GM10266 (cell line): ENCODE data around the gene MME.

Experiments
- DNase-seq: peaks from one replicate; pipeline ENCODE4 v3.0.0; 2012; ENCODE audit errors: extremely low spot score
- CTCF ChIP-seq: IDR thresholded peaks from 2 replicates; pipeline ENCODE4 v1.5.1; 2012; ENCODE audit warnings: mild to moderate bottlenecking, low read depth; ENCODE audit not compliant: control insufficient read depth, insufficient read depth; ENCODE audit errors: missing control alignments

The MME gene

DNA sequence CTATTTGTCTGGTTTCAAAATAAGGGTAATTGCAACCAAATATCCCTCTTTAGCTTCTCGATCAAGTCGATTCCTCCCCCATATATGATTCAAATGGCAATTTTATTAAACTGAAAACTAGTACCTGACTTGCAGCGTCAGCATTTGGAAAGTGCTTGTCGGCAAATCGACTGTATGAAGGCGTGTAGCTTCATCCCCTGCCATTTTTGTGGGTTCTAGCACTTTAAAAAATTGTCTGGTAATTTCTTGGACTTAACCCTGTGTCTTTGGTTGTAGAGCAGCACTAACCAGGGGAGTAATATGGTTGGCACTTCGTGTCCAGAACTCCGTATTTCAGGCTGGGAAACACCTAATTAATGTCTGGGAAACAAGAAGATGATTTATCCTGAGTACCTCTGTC lies 573 bp downstream of the MME start:
- TF ChIP-seq CTCF: no peak
- no peak for DNase-seq

DNA sequence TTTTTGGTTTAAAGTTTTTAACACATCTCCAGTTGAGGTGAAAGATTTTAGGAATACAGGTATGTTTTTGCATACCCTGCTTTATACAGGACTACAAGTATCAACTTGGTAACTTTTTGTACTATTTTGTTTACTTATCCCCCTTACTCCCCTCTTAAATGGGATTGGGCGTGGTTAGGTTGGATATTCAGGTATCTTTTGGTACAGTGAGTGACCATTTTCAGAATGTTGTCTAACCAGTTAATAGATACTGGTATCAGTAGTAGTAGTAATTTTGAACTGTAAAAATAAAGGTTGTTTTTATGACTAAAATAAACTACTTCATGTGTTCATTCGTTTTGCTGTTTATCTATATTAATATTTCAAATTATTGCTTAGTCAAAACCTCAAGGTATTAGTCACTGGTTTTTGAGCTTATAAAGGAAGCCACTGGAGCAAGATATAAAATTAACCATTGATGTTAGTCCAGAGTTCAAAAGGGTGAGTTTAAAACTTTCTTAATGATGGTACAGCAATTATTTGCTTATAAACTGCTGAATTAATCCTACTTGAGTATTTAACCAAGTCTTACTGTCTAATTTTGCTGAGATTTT lies 3.3 kb downstream of the MME start:
- DNase-seq: no peak
- TF ChIP-seq CTCF: no peak

DNA sequence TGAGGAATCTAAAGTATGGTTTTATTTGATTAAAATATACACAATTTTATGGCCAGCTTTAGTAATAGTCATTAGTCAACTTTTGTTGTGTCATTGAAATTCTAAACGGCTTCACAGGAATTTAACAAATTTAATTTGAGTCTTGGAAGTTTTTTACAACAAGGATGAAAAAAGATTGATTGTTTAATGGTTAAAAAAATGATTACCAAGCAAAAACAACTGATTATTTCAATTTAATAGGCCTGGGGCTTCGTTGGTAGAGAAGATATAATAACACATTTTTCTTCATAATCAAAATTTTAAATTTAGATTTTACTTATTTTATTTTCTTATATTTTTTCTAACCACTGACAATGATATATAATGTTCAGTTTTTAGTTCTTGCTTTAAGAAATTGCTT lies 4.4 kb downstream of the MME start:
- no peak for TF ChIP-seq CTCF
- no peak for DNase-seq

DNA sequence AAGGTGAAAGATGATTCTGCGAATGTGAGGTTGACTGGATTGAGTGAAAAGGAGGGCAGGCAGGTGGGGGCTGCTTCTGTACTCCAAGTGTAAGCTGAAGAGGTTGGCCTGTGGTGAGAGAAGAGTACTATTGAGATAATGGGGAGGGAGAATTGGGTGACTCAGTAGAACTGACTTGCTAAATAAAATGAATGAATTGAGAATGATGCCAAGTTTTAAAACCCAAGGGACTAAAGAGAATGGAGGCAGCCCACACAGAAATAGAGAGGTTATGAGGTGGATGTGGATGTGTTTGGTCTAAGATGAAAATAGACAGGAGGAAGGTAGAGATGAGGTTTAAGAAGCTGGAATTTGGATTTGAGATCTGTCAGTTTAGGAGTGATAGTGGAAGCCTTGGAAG lies 5.9 kb downstream of the MME start:
- no peak for DNase-seq
- TF ChIP-seq CTCF: no peak

GRCh38 chr3:155088706-155089345 lies 8.7 kb downstream of the MME start:
- TF ChIP-seq CTCF: no peak
- no peak for DNase-seq

GRCh38 chr3:155089495-155089894 lies 9.4 kb downstream of the MME start:
- no peak for DNase-seq
- TF ChIP-seq CTCF: no peak

DNA sequence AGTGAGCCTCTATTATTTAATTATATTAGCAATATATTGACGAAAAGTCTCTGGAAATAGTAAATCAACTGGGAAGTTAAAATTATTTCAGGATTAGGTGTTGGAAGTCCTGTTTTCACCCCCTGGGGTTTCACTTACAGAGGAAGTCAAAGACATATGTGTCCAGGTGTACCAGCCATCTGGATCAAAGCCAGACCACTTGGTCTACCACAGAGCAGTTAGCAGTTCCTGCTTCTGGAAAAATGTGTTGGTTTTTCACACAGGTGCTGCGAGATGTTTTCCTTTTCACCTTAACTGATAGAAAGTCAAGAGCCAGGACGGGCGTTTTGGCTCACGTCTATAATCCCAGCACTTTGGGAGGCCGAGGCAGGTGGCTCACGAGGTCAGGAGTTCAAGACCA lies 13.1 kb downstream of the MME start:
- no peak for DNase-seq
- TF ChIP-seq CTCF: no peak
